ENCODE data around the gene ZNF746.

GRCh38 chr7:149490083-149490760 lies 7.4 kb downstream of the ZNF746 start:
- TF ChIP-seq CTCF (conservative IDR thresholded peaks at IDR 0.05) (no peak), EZH2 (IDR thresholded peaks at IDR 0.05; ENCODE audit: low read depth) (no peak)
